Aorta (tissue), 5 donors: ENCODE data around the gene HCN4. TPM values are rescaled to one million over a fixed set of nuclear protein-coding genes. Genes with fewer than 3 reads are reported as not detected.

Source experiments
- ATAC-seq: fragments of 200-7000 bp; cut with Tn5 transposase; one replicate; pipeline ENCODE4 v1.9.1; 2022; ENCODE audit warnings: moderate library complexity; ENCODE audit not compliant: low FRiP score
- DNase-seq, 2 donors: peaks; one replicate each; pipeline ENCODE4 v3.0.0-alpha.2; 2020
- H3K27ac ChIP-seq, 2 donors: one replicate each; pipeline ENCODE4 v1.5.1; 2013; ENCODE audit warnings: low read length in 2 of 2, mild to moderate bottlenecking in 2 of 2, moderate library complexity in 2 of 2, control low read depth in 1 of 2, inconsistent platforms in 1 of 2, low read depth in 1 of 2
- H3K27me3 ChIP-seq, 2 donors: one replicate each; pipeline ENCODE4 v1.6.1; 2013; ENCODE audit warnings: control low read depth in 1 of 2, low read length in 1 of 2, mild to moderate bottlenecking in 1 of 2, moderate library complexity in 1 of 2; ENCODE audit not compliant: insufficient read depth in 2 of 2, control insufficient read depth in 1 of 2
- H3K36me3 ChIP-seq, 2 donors: one replicate each; pipeline ENCODE4 v1.6.1; 2013; ENCODE audit warnings: control low read depth in 1 of 2, low read length in 1 of 2, mild to moderate bottlenecking in 1 of 2; ENCODE audit not compliant: insufficient read depth in 2 of 2, control insufficient read depth in 1 of 2
- H3K4me1 ChIP-seq, 2 donors: one replicate each; pipeline ENCODE4 v1.6.1; 2013; ENCODE audit warnings: low read length in 2 of 2, control low read depth in 1 of 2, mild to moderate bottlenecking in 1 of 2, moderate library complexity in 1 of 2; ENCODE audit not compliant: insufficient read depth in 2 of 2, control insufficient read depth in 1 of 2
- H3K4me3 ChIP-seq, 2 donors: one replicate each; pipeline ENCODE4 v1.5.1; 2013; ENCODE audit warnings: low read length in 2 of 2, control low read depth in 1 of 2, mild to moderate bottlenecking in 1 of 2
- H3K9me3 ChIP-seq: one replicate; pipeline ENCODE4 v1.6.1; 2013; ENCODE audit warnings: mild to moderate bottlenecking, low read length; ENCODE audit not compliant: control insufficient read depth
- WGBS, 2 donors: extraction: QIAGEN DNeasy Blood & Tissue Kit; methylation state at CpG; one replicate each; pipeline ENCODE4 v1.1.7; 2013; 5-methylcytosine and 5-hydroxymethylcytosine counted together
- intact Hi-C, 2 donors: fragments of 100-400 bp; cut with DNase I; formaldehyde crosslinking; loops; one replicate each; pipeline versions ENCODE4 v1.14.2 to v1.15.0; 2022
- polyA plus RNA-seq, 2 donors: library from polyadenylated mRNA; stranded (reverse); fragments of 200-250 nt; gene quantifications; one replicate each; pipeline ENCODE4 v1.2.3, GENCODE V29; 2013
- total RNA-seq, 2 donors: library from RNA; stranded (reverse); fragmentation: NEBNext Ultra II Directional; extraction: Animal tissue kit (Norgen Biotek cat#: 25700); gene quantifications; one replicate each; pipeline ENCODE4 v1.2.1, GENCODE V29; 2021
- donor health status: healthy with polysubstance abuse.
- donor health status: Bipolar disorder and iron deficiency.
- donor health status: DM: no; HTN: no; CAD: no.
- donor health status: DM: no; HTN: no; CAD: no.
- donor health status: DM: yes; HTN: yes; CAD: no.

Gene HCN4
- total and polyA plus RNA-seq, 4 donors, result under 0.01 TPM; not detected in 3

DNA sequence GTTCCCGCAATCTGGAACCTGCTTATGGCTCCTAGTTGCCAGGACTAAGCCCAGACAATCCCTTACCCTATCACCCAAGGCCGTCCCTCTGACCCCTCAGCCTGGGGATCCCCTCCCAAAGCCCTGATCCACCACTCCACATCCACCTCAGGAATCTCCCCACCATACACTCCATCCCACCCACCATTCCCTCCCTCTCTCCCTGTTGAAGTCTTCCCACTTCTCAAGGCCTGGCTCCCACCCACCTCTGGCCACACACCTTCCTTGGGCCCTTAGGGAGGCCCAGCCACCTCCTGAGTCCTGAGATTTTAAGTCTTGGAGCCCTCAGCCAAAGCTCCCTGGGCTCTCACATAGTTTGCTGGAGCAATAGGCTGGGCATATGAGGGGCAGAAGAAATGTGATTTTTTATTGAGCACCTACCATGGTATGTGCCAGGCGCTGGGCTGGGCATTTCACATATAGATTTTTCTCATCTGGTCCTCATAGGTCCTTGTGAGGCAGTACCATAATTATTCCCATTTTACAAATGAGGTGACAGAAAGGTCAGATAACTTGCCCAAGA, 48.1 kb downstream of the HCN4 start:
- no peak for ATAC-seq
- H3K27me3 ChIP-seq, result no peaks in the 10 kb centered on the region
- no peak for DNase-seq
- no peak overlapping the region for H3K4me3 ChIP-seq
- H3K4me1 ChIP-seq, result no peaks in the 10 kb centered on the region
- H3K36me3 ChIP-seq, result no peaks in the 10 kb centered on the region
- H3K27ac ChIP-seq, result no peak overlapping the region
- intact Hi-C loops, result loop anchor here in 1 of 2 donors (10.0 kb wide), 1 partner anchor 64 kb away; no protein-coding TSS in a partner anchor
- H3K9me3 ChIP-seq, result no peaks in the 10 kb centered on the region
- WGBS, 2 donors, result 97% methylated on average over 3 of the region's 3 CpGs

DNA sequence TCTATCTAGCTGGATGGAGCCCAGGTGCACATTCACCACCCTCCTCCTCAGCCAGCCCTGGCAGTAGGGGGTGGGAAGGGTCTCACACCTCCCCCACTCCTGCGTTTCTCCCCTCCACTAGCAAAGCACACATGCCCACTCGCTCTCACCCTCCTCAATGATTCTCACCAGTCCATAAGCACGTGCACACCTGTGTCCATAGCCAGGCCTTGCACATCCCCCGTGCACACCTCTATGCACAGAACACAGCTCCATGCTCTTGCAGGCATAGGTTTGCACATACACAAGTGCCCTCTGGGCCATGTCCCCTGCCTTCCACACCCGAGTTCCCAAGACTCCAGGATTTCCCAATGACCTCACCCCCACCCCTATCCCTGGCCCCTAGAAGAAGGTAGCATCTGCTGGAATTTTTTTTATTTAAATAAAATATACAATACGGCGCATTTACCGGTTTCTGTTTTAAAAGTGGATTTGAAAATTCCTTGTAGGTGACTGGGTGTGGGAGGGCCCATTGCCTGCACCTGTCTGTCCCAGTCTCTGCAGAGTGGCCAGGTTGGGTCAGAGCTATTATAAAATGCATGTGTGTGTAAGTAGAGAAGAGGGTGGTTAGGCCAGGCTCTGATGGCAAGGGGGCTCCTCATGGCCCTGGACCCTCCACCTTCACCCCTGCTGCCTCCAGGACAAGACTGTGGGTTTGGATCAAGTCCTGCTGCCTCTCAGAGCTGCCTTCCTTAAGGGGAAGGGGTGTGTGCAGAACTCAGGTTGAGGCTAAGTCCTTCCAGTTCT, 49.1 kb downstream of the HCN4 start:
- intact Hi-C loops, result loop anchor here in 1 of 2 donors (10.0 kb wide), 1 partner anchor 65 kb away; no protein-coding TSS in a partner anchor
- ATAC-seq, result no peak
- Histone ChIP-seq H3K36me3 (no peaks in the 10 kb centered on the region), H3K4me3 (no peak overlapping the region), H3K4me1 (no peaks in the 10 kb centered on the region), H3K27me3 (no peaks in the 10 kb centered on the region), H3K9me3 (no peaks in the 10 kb centered on the region), H3K27ac (no peak overlapping the region)
- DNase-seq, result peak in 1 of 2 donors; percentile 26
- 77 to 83% methylated on average over 8 of the region's 8 CpGs for WGBS, 2 donors

DNA sequence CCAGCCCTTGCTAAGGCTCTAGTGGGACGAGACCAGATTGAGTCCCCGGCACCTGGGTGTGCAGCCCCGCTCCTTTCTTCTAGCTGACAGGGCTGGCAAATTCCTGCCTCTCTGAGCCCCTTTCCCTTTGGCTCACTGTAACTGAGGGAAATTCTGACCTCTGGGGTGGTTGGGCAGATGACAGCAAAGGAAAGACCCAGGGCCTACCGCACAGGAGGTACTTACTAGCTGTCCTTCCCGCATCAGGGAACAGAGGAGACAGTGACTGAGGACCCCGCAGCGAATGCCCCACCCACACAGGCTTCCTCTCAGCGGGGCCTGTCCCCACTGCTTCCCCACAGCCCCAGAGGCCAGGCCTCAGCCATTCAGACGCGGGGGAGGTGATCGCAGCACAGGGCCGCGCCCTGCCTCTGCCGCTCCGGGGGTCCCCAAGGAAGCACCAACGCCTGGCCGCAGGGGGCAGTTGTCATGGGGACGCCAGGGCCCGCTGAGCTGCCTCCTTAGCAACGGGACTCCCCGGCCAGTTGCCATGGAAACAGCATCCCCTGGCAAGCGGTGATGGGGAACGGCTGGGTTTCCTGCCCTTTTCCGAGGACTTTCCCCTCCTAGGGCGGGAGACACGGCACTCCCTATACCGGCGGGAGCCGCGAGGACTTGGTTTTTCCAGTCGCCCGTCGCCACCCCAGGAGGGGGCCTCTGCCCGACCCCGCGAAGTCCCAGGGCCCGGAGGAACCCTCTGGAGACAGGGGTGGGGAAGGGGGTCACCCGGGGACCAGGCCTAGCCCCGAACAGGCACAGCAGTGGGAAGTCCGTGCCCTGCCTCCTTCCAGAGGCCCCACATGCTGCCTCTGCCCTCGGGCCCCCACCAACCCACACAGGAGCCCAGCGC, 50.1 kb downstream of the HCN4 start:
- whole genome bisulfite sequencing, 2 donors, result 23 to 28% methylated on average over 41 to 42 of the region's 42 CpGs
- H3K27ac ChIP-seq, result no peak overlapping the region
- no peaks in the 10 kb centered on the region for H3K4me1 ChIP-seq
- H3K27me3 ChIP-seq, result no peaks in the 10 kb centered on the region
- DNase-seq (peak in 1 of 2 donors; percentile 65), ATAC-seq (no peak)
- no peak overlapping the region for H3K4me3 ChIP-seq
- H3K36me3 ChIP-seq, result no peaks in the 10 kb centered on the region
- intact Hi-C loops, result no loop called here
- no peaks in the 10 kb centered on the region for H3K9me3 ChIP-seq

DNA sequence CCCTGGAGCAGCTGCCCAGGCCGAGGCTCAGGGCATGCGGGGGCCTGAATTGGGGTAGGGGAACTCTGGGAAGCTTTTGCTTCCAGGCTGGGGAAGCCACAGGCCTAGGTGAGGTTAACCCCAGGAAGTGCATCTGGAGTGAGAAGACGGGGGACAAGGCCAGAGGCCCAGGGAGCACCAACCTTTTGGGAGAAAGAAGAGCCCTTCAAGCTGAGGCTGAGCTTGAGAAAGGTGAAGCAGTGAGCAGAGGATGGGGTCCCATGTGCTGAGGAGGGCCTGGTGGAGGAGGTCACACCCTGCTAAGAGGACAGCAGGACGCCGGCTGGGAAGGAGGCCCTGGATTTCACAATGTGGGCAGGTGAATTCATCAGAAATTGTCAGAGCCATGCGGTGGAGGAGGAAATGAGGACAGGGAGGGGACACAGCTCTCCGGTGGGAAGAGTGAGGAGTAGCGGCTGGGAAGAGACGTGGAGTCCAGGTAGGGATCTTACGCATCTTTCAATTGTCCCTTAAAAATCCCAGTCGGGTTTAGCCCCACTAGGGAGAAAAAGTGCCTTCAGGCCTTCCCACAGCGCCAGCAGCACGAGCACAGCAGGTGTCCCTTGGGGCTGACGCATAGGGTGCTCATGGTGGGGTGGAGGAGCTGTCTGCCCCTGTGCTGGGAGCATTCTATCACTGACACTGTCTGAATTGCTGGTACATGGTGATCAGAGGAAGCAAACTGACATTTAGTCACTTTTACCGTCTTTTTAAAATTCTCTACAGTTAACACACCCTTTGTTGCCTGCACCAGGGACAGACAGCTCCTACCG, 50.9 kb downstream of the HCN4 start:
- Histone ChIP-seq H3K9me3 (no peaks in the 10 kb centered on the region), H3K27me3 (no peaks in the 10 kb centered on the region), H3K27ac (no peak overlapping the region), H3K4me3 (no peak overlapping the region), H3K4me1 (no peaks in the 10 kb centered on the region), H3K36me3 (no peaks in the 10 kb centered on the region)
- intact Hi-C loops, result no loop called here
- ATAC-seq (no peak), DNase-seq (peak in 1 of 2 donors; percentile 37)
- 78 to 85% methylated on average over 16 of the region's 16 CpGs for WGBS, 2 donors

DNA sequence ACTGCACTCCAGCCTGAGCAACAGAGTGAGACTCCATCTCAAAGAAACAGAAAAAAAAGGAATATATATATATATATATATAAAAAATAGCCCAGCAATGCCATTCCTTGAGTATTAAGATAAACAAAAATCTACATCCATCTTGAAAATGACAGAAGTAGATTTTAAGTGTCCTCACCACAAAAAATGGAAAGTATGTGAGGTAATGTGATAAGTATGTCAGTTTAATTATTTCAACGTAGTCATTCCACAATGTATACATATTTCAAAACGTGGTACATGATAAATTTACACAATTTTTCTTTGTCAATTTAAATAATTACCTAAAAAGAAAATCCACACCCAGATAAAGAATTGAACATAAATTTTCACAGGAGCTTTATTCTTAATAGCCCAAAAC, 54.9 kb downstream of the HCN4 start:
- 40 to 44% methylated on average over 2 of the region's 2 CpGs for WGBS, 2 donors
- H3K9me3 ChIP-seq, result no peaks in the 10 kb centered on the region
- ATAC-seq (no peak), DNase-seq (no peak)
- H3K4me1 ChIP-seq, result no peaks in the 10 kb centered on the region
- intact Hi-C loops, result no loop called here
- no peaks in the 10 kb centered on the region for H3K36me3 ChIP-seq
- H3K27ac ChIP-seq, result no peak overlapping the region
- H3K4me3 ChIP-seq, result no peak overlapping the region
- no peaks in the 10 kb centered on the region for H3K27me3 ChIP-seq

DNA sequence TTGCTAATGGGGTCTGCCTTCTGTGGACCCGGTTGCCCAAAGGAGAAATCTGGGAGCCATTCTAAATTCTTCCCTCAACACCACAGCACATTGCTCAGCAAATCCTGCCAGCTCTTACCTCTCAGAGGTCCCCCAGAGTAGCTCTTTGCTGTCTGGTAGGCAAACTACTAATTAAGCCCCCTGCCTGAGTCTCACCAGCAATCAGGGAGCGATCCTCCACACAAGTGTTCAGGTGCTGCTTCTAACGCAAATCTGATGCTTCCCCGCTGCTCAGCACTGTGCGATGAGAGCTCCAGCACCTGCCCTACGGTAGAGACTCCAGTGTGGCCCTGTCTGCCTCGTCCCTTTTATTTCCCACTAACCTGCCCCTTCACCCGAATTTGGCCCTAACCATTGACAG, 60.5 kb downstream of the HCN4 start:
- H3K27me3 ChIP-seq, result no peaks in the 10 kb centered on the region
- intact Hi-C loops, result no loop called here
- H3K27ac ChIP-seq, result no peak overlapping the region
- no peaks in the 10 kb centered on the region for H3K9me3 ChIP-seq
- peaks cover 5 to 6% of the 10 kb centered on the region in 2 donors for H3K36me3 ChIP-seq
- no peak for DNase-seq
- H3K4me1 ChIP-seq, result no peaks in the 10 kb centered on the region
- ATAC-seq, result no peak
- whole genome bisulfite sequencing, 2 donors, result 87 to 92% methylated on average over 8 of the region's 8 CpGs
- no peak overlapping the region for H3K4me3 ChIP-seq

DNA sequence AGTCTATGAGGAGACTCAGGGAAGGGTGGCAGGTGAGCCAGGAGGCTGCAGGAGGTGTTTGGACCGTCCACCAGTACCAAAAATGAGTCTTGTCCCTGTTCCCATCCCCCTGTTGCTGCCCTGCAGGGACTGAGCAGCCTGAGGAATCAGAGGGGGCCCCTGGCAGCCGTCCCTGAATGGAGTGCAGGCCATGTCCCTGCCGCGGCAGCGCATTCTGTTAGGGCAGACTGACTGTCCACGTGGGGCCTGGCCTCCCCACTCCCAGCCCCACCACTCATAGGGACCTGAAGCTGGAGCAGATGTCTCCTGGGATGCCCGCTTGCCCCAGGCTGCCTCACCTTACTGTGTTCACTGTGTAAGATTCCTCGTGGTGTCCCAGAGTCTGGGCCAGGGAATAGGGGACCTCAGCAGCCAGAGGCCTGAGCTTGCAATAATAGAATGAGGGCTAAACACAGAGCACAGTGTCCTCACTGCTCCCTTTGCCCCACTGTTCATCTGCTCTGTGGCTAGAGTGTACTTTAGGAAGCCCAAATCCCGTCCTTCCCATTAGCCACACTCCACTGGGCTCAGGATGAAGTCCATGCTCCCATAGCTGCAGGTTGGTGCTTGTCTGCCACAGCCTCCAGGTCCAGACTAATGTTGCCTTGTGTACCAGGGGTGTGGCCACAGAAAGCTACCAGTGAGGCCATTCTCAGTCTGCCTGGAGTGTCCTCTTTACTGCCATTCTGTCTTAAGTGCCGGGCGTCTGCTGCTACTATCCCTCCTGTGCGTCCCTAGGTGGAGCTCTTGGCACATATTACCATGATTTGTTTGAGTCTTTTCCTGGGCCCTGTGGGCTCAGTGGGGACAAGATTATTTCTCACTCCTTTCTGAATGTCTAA, 63.2 kb downstream of the HCN4 start:
- ATAC-seq (no peak), DNase-seq (no peak)
- Histone ChIP-seq H3K36me3 (peaks cover 16 to 20% of the 10 kb centered on the region in 2 donors), H3K9me3 (no peaks in the 10 kb centered on the region), H3K4me1 (no peaks in the 10 kb centered on the region), H3K27ac (no peak overlapping the region), H3K27me3 (no peaks in the 10 kb centered on the region), H3K4me3 (no peak overlapping the region)
- intact Hi-C loops, result no loop called here
- 75 to 80% methylated on average over 12 of the region's 12 CpGs for WGBS, 2 donors
